Memory B cell (primary cell): ENCODE results near the gene CORO1C.
"Not testable (repeated sequence)": the region's sequence is repeated elsewhere in the genome, so short reads cannot be mapped to it uniquely, and the experiment has no call there.

Source experiments
- ATAC-seq: fragments of 150-1000 bp; cut with Tn5 transposase; 2 replicates; pipeline ENCODE4 v1.10.0; 2021; ENCODE audit warnings: low read depth, mild to moderate bottlenecking, moderate library complexity
- DNase-seq, 2 donors: peaks; one replicate each; pipeline ENCODE4 v3.0.0; 2022; ENCODE audit warnings: low spot score in 2 of 2
- H3K27ac Mint-ChIP-seq: one replicate; pipeline ENCODE4 v1.8.0; 2022; ENCODE audit warnings: mild to moderate bottlenecking, moderate library complexity, mixed read lengths
- H3K27me3 Mint-ChIP-seq: one replicate; pipeline ENCODE4 v1.8.0; 2022; ENCODE audit warnings: mixed read lengths
- H3K36me3 Mint-ChIP-seq: one replicate; pipeline ENCODE4 v1.8.0; 2022; ENCODE audit warnings: mild to moderate bottlenecking, mixed read lengths
- H3K4me1 Mint-ChIP-seq: one replicate; pipeline ENCODE4 v1.8.0; 2022; ENCODE audit warnings: mixed read lengths
- H3K4me3 Mint-ChIP-seq: one replicate; pipeline ENCODE4 v1.8.0; 2022; ENCODE audit warnings: mild to moderate bottlenecking, moderate library complexity, mixed read lengths
- H3K9me3 Mint-ChIP-seq: one replicate; pipeline ENCODE4 v1.8.0; 2022; ENCODE audit warnings: mixed read lengths

The CORO1C gene

DNA sequence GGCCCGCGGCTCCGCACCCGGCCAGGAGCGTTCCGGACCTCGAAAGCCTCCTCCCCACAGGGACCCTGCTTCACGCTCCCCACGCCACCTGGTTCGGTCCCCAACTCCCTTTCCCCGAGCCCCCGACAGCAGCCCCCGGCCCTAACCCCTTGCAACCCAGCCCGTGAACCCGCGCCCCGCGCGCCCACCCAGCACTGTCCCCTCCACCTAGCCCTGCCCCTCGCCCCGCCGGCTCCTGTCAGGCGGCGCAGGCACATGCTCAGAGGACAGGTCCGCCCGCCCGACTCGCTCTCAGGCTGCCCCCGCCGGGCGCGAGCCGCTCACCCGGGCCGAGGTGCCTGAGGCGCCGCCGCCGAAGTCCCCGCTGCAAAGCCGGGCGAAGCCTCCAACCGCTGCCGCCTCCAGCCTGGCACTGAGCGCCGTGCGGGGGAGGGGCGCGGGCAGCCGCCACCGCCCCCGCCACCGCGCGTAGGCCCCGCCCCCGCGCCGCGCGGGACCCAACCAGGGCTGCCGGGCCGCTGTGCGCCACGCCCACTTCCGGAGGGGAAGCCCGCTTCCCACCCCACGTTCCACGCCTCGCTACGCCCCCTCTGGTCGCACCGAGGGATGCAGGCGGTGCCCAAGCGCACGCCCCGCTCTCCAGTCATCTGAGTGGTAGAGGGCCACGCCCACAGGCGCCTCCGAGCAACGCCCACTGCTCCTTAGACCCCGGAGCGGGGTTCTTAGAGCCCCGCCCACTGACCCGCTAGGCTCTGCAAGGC lies at the start of gene CORO1C:
CORO1C (minus strand) TSS at position 414 of the 761 bp plus-strand sequence. CDS start 30,200 bp downstream, outside the sequence.
- peak; percentile 77 for ATAC-seq
- Mint-ChIP-seq H3K4me3 (peak within 1 kb of the TSS; percentile 96), H3K36me3 (no peaks in the 10 kb centered on the region), H3K9me3 (no peaks in the 10 kb centered on the region), H3K27me3 (no peaks in the 10 kb centered on the region), H3K4me1 (peaks cover 32% of the 10 kb centered on the region), H3K27ac (peak within 1 kb of the TSS; percentile 98)
- peak; percentile 99 for DNase-seq

DNA sequence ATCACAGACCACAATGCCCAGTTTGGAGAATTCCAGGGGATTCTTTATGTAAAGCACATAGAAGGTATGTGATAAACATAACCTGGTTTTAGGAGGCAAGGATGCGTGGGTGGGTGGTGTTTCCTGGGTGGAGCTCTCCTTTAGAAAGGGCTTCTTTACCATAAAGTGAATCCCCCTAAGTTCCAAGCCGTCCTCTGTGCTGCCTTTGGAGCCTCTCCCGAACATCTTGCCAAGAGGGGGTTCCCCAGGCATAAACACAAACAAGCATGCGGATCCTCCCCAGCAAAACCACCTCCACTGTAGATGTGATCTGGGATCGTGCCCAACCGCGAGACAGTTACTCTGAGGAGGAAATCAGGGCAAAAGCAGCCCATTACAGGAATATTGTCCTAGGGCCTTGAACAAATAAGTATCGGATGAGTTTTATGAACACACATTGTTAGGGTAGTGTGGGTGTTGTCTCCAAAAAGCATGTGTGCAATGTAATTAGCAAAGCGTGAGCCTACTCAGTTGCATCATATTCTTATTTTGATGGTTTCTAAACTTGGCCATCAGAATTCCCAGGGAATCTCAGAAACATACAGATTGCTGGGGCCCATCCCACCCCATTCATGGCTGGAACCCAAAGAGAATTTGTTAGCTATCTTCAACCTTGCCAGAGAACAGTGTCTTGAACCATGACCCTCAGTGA lies 48.8 kb upstream of the CORO1C start:
- Mint-ChIP-seq H3K4me1 (no peaks in the 10 kb centered on the region), H3K27ac (no peak overlapping the region)
- ATAC-seq, result no peak

DNA sequence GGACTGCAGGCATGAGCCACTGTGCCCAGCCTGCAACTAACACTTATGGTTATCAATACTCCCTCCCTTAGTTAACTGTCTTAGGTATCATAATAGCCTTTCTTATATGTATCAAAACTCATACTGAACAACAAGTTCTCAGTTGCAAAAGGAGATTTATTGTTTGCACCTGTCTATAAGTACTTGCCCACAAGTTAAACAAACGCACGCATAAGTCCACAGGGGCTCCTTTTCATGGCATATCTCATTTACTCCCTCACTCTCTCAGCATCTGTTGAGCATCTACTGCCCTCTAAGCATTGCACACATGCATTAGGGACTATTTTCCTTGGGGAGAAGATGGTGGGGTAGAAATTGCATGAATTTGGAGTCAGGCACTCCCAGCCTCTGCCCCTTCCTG lies 46.7 kb upstream of the CORO1C start:
- Mint-ChIP-seq H3K36me3 (peaks cover 2% of the 10 kb centered on the region), H3K27ac (no peak overlapping the region), H3K4me1 (no peaks in the 10 kb centered on the region), H3K9me3 (no peaks in the 10 kb centered on the region), H3K4me3 (no peak overlapping the region), H3K27me3 (no peaks in the 10 kb centered on the region)
- ATAC-seq (no peak), DNase-seq (no peak)

More for the DNA sequence above, 48.8 kb upstream of the CORO1C start:
- H3K9me3 Mint-ChIP-seq, result no peaks in the 10 kb centered on the region
- H3K27me3 Mint-ChIP-seq, result no peaks in the 10 kb centered on the region
- H3K4me3 Mint-ChIP-seq, result no peak overlapping the region
- peaks cover 2% of the 10 kb centered on the region for H3K36me3 Mint-ChIP-seq
- no peak for DNase-seq

DNA sequence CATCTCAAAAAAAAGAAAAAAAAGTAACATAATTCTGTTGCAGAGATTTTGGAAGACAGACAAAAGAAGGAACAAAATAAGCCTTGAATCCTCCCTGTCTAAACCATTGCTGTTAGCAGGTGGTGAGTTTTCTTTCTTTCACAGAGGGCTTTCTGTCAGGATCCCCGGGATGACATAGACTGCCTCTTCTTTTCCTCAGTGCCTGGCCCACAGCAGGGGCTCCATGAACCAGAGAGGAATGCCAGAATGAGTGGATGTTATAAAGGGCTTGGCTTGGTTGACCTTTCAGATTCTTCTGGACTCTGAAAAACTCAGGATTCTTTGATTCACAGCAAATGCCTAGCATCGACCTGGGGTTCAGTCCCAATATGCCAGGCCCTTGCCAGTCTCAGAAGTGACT lies 45.8 kb upstream of the CORO1C start:
- DNase-seq, result no peak
- H3K9me3 Mint-ChIP-seq, result no peaks in the 10 kb centered on the region
- no peak overlapping the region for H3K4me3 Mint-ChIP-seq
- H3K4me1 Mint-ChIP-seq, result peaks cover 2% of the 10 kb centered on the region
- ATAC-seq, result no peak
- H3K36me3 Mint-ChIP-seq, result peaks cover 2% of the 10 kb centered on the region
- no peaks in the 10 kb centered on the region for H3K27me3 Mint-ChIP-seq
- H3K27ac Mint-ChIP-seq, result no peak overlapping the region

DNA sequence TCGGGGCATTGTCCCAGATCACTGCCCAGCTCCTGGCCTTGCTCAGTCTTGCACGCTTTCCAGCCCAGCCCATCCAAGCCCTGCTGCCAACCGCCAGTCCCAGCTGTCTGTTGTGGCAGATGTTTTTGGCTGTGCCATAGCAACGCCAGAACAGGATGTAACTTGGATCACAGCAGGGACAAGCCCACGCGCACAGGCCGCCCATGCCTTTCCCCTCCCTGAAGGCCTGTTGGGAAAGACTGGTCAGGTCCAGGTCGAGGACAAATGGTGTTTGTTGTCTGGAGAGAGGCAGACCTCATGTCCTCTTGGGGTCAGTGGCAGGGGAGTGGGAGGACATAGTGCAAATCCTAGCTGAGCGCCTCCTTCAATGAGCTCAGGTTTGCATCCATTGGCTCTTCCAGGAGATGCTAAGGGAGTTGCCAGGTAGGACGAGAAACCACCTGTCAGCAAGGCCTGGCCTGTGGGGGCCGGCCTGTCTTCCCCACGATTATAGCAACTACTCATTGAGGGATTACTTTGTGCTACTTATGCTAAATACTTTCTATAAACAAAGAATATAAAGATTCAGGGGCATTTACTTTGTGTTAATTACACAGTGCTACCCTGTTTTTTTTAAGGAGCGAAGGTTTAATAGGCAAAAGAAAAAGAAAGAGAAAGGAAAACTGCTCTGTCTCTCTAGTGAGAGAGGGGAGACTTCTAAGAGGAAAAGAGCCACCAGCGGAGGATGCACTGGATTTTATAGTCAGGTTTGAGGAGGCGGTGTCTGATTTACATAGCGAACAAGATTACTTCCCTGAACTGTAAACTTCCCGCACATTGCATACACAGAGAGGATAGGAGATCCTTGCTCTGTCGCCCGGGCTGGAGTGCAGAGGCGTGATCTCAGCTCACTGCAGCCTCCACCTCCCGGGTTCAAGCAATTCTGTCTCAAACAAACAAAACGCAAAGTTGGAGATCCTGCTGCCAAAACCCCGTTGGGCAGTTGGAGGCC lies 42.8 kb upstream of the CORO1C start:
- H3K9me3 Mint-ChIP-seq, result no peaks in the 10 kb centered on the region
- H3K36me3 Mint-ChIP-seq, result no peaks in the 10 kb centered on the region
- no peak overlapping the region for H3K27ac Mint-ChIP-seq
- ATAC-seq (no peak), DNase-seq (no peak)
- H3K27me3 Mint-ChIP-seq, result no peaks in the 10 kb centered on the region
- H3K4me1 Mint-ChIP-seq, result peaks cover 10% of the 10 kb centered on the region
- no peak overlapping the region for H3K4me3 Mint-ChIP-seq

DNA sequence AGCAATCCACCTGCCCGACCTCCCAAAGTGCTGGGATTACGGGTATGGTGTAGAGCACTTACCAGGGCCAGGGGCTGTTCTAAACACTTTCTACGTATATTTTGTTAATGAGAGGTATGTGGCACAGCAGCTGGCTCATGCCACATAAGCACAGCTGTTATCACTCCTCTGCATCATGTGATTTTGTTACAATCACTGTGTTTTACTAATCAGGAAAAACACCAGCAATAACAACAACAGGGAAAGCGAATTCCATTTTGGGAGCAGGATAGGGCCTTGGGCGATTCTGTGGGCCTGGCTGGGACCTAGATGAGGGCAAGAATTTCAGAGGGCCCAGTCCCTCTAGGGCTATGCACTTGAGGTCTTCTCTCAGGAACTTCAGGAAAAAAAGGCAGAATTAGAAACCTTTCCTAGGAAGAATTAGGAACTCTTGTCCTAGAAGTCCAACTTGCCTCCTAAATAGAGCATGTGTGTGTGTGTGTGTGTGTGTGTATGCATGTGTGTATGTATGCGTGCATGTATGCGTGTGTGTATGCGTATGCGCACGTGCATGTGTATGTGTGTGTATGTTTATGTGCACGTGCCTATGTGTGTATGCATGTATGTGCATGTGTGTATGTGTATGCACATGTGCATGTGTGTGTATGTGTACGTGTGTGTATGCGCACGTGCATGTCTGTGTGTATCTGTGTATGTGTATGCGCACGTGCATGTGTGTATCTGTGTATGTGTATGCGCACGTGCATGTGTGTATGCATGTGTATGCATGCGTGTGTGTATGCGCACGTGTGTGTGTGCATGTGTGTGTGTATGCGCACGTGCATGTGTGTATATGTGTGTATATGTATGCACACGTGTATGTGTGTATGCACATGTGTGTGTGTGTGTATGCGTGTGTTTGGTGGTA lies 41.8 kb upstream of the CORO1C start:
- H3K9me3 Mint-ChIP-seq, result no peaks in the 10 kb centered on the region
- H3K4me3 Mint-ChIP-seq, result no peak overlapping the region
- DNase-seq (no peak), ATAC-seq (no peak)
- no peak overlapping the region for H3K27ac Mint-ChIP-seq
- peaks cover 13% of the 10 kb centered on the region for H3K4me1 Mint-ChIP-seq
- H3K36me3 Mint-ChIP-seq, result no peaks in the 10 kb centered on the region
- H3K27me3 Mint-ChIP-seq, result no peaks in the 10 kb centered on the region

DNA sequence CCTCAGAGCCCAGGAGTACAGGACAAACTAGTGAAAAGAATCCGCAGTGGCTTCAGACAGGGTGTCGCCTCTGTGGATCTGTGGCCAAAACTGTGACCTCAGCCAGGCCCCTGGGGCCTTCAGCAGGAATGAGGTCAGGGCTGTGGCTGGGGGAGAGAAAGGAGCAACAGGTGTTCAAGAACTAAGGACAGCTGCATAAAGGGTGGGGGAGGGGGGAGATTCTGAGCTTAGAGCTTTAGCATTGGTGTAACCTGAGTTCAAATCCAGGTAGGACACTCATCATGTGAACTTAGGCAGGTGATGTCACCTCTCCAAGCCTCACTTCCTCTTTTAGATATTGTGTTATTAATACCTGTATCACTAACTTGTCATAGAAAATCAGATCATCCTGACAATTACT lies 40.9 kb upstream of the CORO1C start:
- no peaks in the 10 kb centered on the region for H3K9me3 Mint-ChIP-seq
- DNase-seq, result peak in 1 of 2 donors; percentile 22
- peak overlapping the region; percentile 28 for H3K27ac Mint-ChIP-seq
- no peak overlapping the region for H3K4me3 Mint-ChIP-seq
- peaks cover 20% of the 10 kb centered on the region for H3K4me1 Mint-ChIP-seq
- no peaks in the 10 kb centered on the region for H3K27me3 Mint-ChIP-seq
- ATAC-seq, result peak; percentile 72
- H3K36me3 Mint-ChIP-seq, result no peaks in the 10 kb centered on the region

DNA sequence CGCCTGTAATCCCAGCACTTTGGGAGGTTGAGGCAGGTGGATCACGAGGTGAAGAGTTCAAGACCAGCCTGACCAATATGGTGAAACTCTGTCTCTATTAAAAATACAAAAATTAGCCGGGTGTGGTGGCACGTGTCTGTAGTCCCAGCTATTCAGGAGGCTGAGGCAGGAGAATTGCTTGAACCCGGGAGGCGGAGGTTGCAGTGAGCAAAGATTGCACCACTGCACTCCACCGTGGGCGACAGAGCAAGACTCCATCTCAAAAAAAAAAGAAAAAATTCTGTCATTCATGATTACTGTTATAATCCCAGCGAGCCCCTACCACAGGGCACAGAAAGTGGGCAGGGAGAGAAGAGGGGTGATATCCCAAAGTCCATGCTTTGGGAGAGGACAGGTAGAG lies 40.5 kb upstream of the CORO1C start:
- ATAC-seq, DNase-seq, H3K27me3 Mint-ChIP-seq, H3K36me3 Mint-ChIP-seq, H3K4me3 Mint-ChIP-seq, H3K9me3 Mint-ChIP-seq: not testable (repeated sequence)
- H3K4me1 Mint-ChIP-seq, result peaks cover 22% of the 10 kb centered on the region
- peak overlapping the region; percentile 28 for H3K27ac Mint-ChIP-seq

DNA sequence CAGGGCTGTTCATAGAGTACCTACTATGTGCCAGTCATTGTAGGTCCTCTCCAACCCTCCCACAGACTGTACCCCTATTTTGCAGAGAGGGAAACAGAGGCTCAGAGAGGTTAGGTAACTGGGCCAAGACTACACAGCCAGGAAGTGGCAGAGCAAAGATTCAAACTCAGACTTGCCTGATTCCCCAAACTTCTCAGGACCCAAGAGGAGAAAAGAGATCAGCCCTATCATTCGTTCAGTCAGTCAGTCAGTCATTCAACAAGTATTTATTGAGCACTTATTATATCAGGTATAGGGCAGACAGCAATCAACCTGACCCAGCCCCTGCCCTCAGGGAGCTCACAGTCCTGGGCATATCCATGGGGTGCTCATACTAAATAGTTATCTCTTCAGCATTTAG lies 39.6 kb upstream of the CORO1C start:
- Mint-ChIP-seq H3K36me3 (no peaks in the 10 kb centered on the region), H3K4me1 (peaks cover 22% of the 10 kb centered on the region), H3K27ac (no peak overlapping the region), H3K4me3 (no peak overlapping the region), H3K27me3 (no peaks in the 10 kb centered on the region), H3K9me3 (no peaks in the 10 kb centered on the region)
- DNase-seq (no peak), ATAC-seq (no peak)

DNA sequence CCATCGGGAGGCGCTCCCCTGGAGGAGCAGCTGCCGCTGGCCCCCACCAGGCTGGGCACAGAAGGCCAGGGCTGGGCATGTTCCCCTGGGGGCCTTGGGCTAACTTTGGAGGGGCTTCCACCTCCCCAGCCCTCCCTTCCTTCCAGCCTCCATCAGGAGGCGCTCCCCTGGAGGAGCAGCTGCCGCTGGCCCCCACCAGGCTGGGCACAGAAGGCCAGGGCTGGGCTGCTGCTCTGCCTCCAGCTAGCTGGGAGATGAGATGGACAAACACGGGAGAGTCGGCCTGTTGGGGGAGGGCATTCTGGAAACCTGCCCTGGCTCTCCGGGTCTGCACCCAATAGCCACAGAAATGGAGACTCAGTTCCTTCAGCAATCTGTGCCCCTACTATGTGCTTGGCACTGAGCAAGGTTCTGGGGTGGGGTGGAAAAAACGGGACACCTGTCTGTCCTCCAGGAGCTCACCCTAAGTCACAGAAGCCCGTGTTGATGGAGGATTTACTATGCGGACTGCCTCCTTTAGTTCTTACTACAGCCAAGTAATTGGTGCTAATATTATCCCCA lies 39.0 kb upstream of the CORO1C start:
- Mint-ChIP-seq H3K4me3 (no peak overlapping the region), H3K4me1 (peaks cover 22% of the 10 kb centered on the region), H3K36me3 (no peaks in the 10 kb centered on the region), H3K27ac (no peak overlapping the region), H3K9me3 (no peaks in the 10 kb centered on the region), H3K27me3 (no peaks in the 10 kb centered on the region)
- no peak for ATAC-seq
- no peak for DNase-seq

DNA sequence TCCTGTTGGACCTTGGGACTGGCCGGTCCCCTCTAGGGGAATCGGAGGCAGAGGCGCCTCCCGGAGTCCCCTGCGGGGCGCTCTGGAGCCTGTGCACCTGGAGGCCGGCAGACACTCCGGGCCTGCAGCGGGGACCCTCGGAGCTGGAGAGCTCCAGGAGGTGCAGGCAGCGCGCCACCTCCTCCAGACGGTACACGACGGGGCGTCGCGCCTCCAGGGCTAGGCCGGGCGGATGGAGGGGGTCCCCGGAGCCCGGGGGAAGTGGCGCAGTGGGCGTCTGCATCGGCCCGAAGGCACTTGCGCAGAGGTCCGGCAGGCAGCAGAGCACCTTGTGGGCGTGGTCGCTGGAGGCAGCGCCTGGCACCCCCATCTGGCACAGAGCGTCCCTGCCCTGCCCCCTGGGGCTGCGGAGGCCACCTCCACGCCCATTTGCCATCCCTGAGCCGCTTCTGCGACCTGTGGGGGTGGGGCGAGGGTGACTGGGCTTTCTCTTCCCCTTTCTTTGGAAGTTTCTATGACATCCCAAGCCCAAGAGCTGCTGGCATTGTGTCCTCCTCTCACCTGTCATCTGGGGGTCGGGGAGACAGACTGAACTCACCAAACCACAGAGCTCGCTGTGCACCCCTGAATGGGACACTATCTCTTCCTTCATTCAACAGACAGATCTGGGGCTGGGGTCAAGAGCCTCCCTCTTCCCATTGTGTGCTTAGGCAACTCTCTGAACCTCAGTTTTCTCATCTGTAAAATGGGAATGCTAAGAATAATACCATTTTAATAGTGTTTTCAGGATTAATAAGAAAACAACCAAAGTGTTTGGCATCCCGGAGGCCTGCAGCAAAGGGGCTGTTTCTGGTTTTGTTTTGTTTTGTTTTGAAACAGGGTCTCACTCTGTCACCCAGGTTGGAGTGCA lies 37.5 kb upstream of the CORO1C start:
- DNase-seq, result peak; percentile 23 to 44
- Mint-ChIP-seq H3K9me3 (no peaks in the 10 kb centered on the region), H3K27me3 (no peaks in the 10 kb centered on the region), H3K4me3 (peak overlapping the region; percentile 84), H3K27ac (peak overlapping the region; percentile 28), H3K36me3 (peaks cover 1% of the 10 kb centered on the region), H3K4me1 (peaks cover 25% of the 10 kb centered on the region)
- ATAC-seq, result peak; percentile 73

DNA sequence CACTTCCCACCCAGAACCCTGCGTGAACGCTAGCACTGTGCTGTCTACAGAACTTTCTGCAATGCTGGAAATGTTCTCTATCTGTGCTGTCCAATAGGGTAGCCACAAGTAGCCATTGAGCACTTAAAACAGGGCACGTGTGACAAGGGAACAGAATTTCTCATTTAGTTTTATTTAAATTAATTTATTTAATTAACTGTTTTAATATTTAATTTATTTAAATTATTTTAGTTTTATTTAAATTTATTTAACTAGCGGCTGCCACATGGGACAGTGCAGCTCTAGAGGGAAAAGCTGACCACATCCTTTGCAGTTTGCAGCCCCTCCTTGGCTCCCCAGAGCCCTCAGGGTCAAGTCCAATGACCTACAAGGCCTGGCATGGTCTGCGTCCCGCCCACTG lies 35.0 kb upstream of the CORO1C start:
- no peak for DNase-seq
- Mint-ChIP-seq H3K36me3 (peaks cover 1% of the 10 kb centered on the region), H3K4me3 (no peak overlapping the region), H3K27me3 (no peaks in the 10 kb centered on the region), H3K27ac (no peak overlapping the region), H3K4me1 (peaks cover 24% of the 10 kb centered on the region), H3K9me3 (no peaks in the 10 kb centered on the region)
- ATAC-seq, result no peak
